Stomach smooth muscle (tissue), 2 donors: ENCODE results near the gene NLN.
"Not testable (repeated sequence)": the region's sequence is repeated elsewhere in the genome, so short reads cannot be mapped to it uniquely, and the experiment has no call there.

Experiments
- H3K27ac ChIP-seq: one replicate; pipeline ENCODE4 v1.7.0; 2013; ENCODE audit warnings: mild to moderate bottlenecking, low read length, inconsistent platforms
- H3K27me3 ChIP-seq, 2 donors: one replicate each; pipeline ENCODE4 v1.7.0; 2013; ENCODE audit warnings: low read length in 2 of 2; ENCODE audit not compliant: insufficient read depth in 2 of 2, control insufficient read depth in 1 of 2
- H3K36me3 ChIP-seq, 2 donors: one replicate each; pipeline ENCODE4 v1.7.0; 2013; ENCODE audit warnings: low read length in 2 of 2; ENCODE audit not compliant: control insufficient read depth in 2 of 2, insufficient read depth in 2 of 2
- H3K4me1 ChIP-seq: one replicate; pipeline ENCODE4 v1.7.0; 2013; ENCODE audit warnings: low read length; ENCODE audit not compliant: control insufficient read depth, insufficient read depth
- H3K4me3 ChIP-seq, 2 donors: one replicate each; pipeline ENCODE4 v1.7.0; 2013; ENCODE audit warnings: low read length in 2 of 2
- H3K9ac ChIP-seq, 2 donors: one replicate each; pipeline ENCODE4 v1.7.0; 2013; ENCODE audit warnings: low read length in 2 of 2, mild to moderate bottlenecking in 1 of 2
- H3K9me3 ChIP-seq, 2 donors: one replicate each; pipeline ENCODE4 v1.7.0; 2013; ENCODE audit warnings: low read length in 2 of 2; ENCODE audit not compliant: control insufficient read depth in 2 of 2
- donor health status: healthy.
- donor health status: Pancreatic carcinoma.

Gene NLN

GRCh38 chr5:65721720-65722574, at the start of gene NLN, which contains the start of gene SGTB:
Gene NLN, plus strand, starts transcription at chr5:65722205. Its CDS starts 169 bp downstream, at chr5:65722374.
Gene SGTB, minus strand, starts transcription at chr5:65722109. Its CDS starts 1,302 bp downstream, at chr5:65720807.
- H3K4me1 ChIP-seq = peaks cover 8% of the 10 kb centered on the region
- H3K27me3 ChIP-seq = no peaks in the 10 kb centered on the region
- peak within 1 kb of the TSS; percentile 46 for H3K27ac ChIP-seq
- H3K9me3 ChIP-seq = no peaks in the 10 kb centered on the region
- no peaks in the 10 kb centered on the region for H3K36me3 ChIP-seq
- peak within 1 kb of the TSS; percentile 89 to 99 for H3K4me3 ChIP-seq
- peak within 1 kb of the TSS; percentile 71 to 83 for H3K9ac ChIP-seq

GRCh38 chr5:65672796-65673195, 49.2 kb upstream of the NLN start:
- no peaks in the 10 kb centered on the region for H3K9me3 ChIP-seq
- no peaks in the 10 kb centered on the region for H3K4me1 ChIP-seq
- no peak overlapping the region for H3K4me3 ChIP-seq
- peaks cover 0 to 7% of the 10 kb centered on the region in 2 donors for H3K36me3 ChIP-seq
- no peak overlapping the region for H3K27ac ChIP-seq
- H3K9ac ChIP-seq = no peak overlapping the region
- no peaks in the 10 kb centered on the region for H3K27me3 ChIP-seq

- H3K9me3 ChIP-seq = no peaks in the 10 kb centered on the region
- H3K4me1 ChIP-seq = no peaks in the 10 kb centered on the region
- no peak overlapping the region for H3K4me3 ChIP-seq
- no peak overlapping the region for H3K27ac ChIP-seq
- H3K9ac ChIP-seq = no peak overlapping the region
- H3K27me3 ChIP-seq = no peaks in the 10 kb centered on the region
- H3K36me3 ChIP-seq = peaks cover 0 to 7% of the 10 kb centered on the region in 2 donors
Observed at GRCh38 chr5:65674749-65675148, 47.3 kb upstream of the NLN start.

- H3K4me1 ChIP-seq, H3K4me3 ChIP-seq, H3K9me3 ChIP-seq, H3K36me3 ChIP-seq, H3K27me3 ChIP-seq, H3K27ac ChIP-seq, H3K9ac ChIP-seq: not testable (repeated sequence)
Observed at GRCh38 chr5:65676056-65676455, 45.9 kb upstream of the NLN start.

- Histone ChIP-seq H3K36me3 (peaks cover 0 to 3% of the 10 kb centered on the region in 2 donors), H3K27me3 (no peaks in the 10 kb centered on the region), H3K9ac (no peak overlapping the region), H3K4me3 (no peak overlapping the region), H3K4me1 (no peaks in the 10 kb centered on the region), H3K27ac (no peak overlapping the region), H3K9me3 (no peaks in the 10 kb centered on the region)
Observed at GRCh38 chr5:65682148-65682547, 39.9 kb upstream of the NLN start.

- Histone ChIP-seq H3K27ac (no peak overlapping the region), H3K9ac (no peak overlapping the region), H3K27me3 (no peaks in the 10 kb centered on the region), H3K4me1 (no peaks in the 10 kb centered on the region), H3K4me3 (no peak overlapping the region), H3K9me3 (no peaks in the 10 kb centered on the region), H3K36me3 (no peaks in the 10 kb centered on the region)
Observed at GRCh38 chr5:65693121-65693520, 28.9 kb upstream of the NLN start.

- no peak overlapping the region for H3K4me3 ChIP-seq
- no peak overlapping the region for H3K9ac ChIP-seq
- H3K4me1 ChIP-seq = no peaks in the 10 kb centered on the region
- no peaks in the 10 kb centered on the region for H3K36me3 ChIP-seq
- no peaks in the 10 kb centered on the region for H3K9me3 ChIP-seq
- no peak overlapping the region for H3K27ac ChIP-seq
- H3K27me3 ChIP-seq = no peaks in the 10 kb centered on the region
Observed at GRCh38 chr5:65695162-65695755, 26.7 kb upstream of the NLN start.

GRCh38 chr5:65695896-65696295, 26.1 kb upstream of the NLN start:
- Histone ChIP-seq H3K9me3 (no peaks in the 10 kb centered on the region), H3K9ac (no peak overlapping the region), H3K4me3 (no peak overlapping the region), H3K27ac (no peak overlapping the region), H3K4me1 (no peaks in the 10 kb centered on the region), H3K36me3 (no peaks in the 10 kb centered on the region), H3K27me3 (no peaks in the 10 kb centered on the region)

GRCh38 chr5:65696892-65697291, 25.1 kb upstream of the NLN start:
- Histone ChIP-seq H3K9me3 (no peaks in the 10 kb centered on the region), H3K4me1 (no peaks in the 10 kb centered on the region), H3K36me3 (no peaks in the 10 kb centered on the region), H3K27ac (no peak overlapping the region), H3K4me3 (no peak overlapping the region), H3K9ac (no peak overlapping the region), H3K27me3 (no peaks in the 10 kb centered on the region)

- no peak overlapping the region for H3K4me3 ChIP-seq
- no peak overlapping the region for H3K27ac ChIP-seq
- no peaks in the 10 kb centered on the region for H3K9me3 ChIP-seq
- H3K36me3 ChIP-seq = peaks cover 3% of the 10 kb centered on the region in 2 donors
- H3K4me1 ChIP-seq = no peaks in the 10 kb centered on the region
- no peak overlapping the region for H3K9ac ChIP-seq
- no peaks in the 10 kb centered on the region for H3K27me3 ChIP-seq
Observed at GRCh38 chr5:65699338-65699737, 22.7 kb upstream of the NLN start.

- H3K27ac ChIP-seq = no peak overlapping the region
- H3K9ac ChIP-seq = no peak overlapping the region
- peaks cover 3 to 6% of the 10 kb centered on the region in 2 donors for H3K36me3 ChIP-seq
- H3K27me3 ChIP-seq = no peaks in the 10 kb centered on the region
- H3K4me3 ChIP-seq = no peak overlapping the region
- H3K9me3 ChIP-seq = no peaks in the 10 kb centered on the region
- H3K4me1 ChIP-seq = no peaks in the 10 kb centered on the region
Observed at GRCh38 chr5:65702036-65702435, 20.0 kb upstream of the NLN start.
